Memory B cell (primary cell): ENCODE results near the gene DNAJC5G.

Experiments used
- ATAC-seq: fragments of 150-1000 bp; cut with Tn5 transposase; 2 replicates; pipeline ENCODE4 v1.10.0; 2021; ENCODE audit warnings: low read depth, mild to moderate bottlenecking, moderate library complexity
- DNase-seq, 2 donors: peaks; one replicate each; pipeline ENCODE4 v3.0.0; 2022; ENCODE audit warnings: low spot score in 2 of 2
- H3K27ac Mint-ChIP-seq: one replicate; pipeline ENCODE4 v1.8.0; 2022; ENCODE audit warnings: mild to moderate bottlenecking, moderate library complexity, mixed read lengths
- H3K27me3 Mint-ChIP-seq: one replicate; pipeline ENCODE4 v1.8.0; 2022; ENCODE audit warnings: mixed read lengths
- H3K36me3 Mint-ChIP-seq: one replicate; pipeline ENCODE4 v1.8.0; 2022; ENCODE audit warnings: mild to moderate bottlenecking, mixed read lengths
- H3K4me1 Mint-ChIP-seq: one replicate; pipeline ENCODE4 v1.8.0; 2022; ENCODE audit warnings: mixed read lengths
- H3K4me3 Mint-ChIP-seq: one replicate; pipeline ENCODE4 v1.8.0; 2022; ENCODE audit warnings: mild to moderate bottlenecking, moderate library complexity, mixed read lengths
- H3K9me3 Mint-ChIP-seq: one replicate; pipeline ENCODE4 v1.8.0; 2022; ENCODE audit warnings: mixed read lengths

Gene DNAJC5G

GRCh38 chr2:27304488-27305240 lies 29.4 kb downstream of the DNAJC5G start:
- Mint-ChIP-seq H3K4me3 (no peak overlapping the region), H3K4me1 (peaks cover 8% of the 10 kb centered on the region), H3K27ac (no peak overlapping the region), H3K27me3 (peaks cover 3% of the 10 kb centered on the region), H3K36me3 (peaks cover 4% of the 10 kb centered on the region), H3K9me3 (no peaks in the 10 kb centered on the region)
- ATAC-seq (no peak), DNase-seq (no peak)

GRCh38 chr2:27305516-27305915 lies 30.3 kb downstream of the DNAJC5G start:
- peaks cover 3% of the 10 kb centered on the region for H3K27me3 Mint-ChIP-seq
- no peaks in the 10 kb centered on the region for H3K9me3 Mint-ChIP-seq
- no peak overlapping the region for H3K27ac Mint-ChIP-seq
- H3K36me3 Mint-ChIP-seq = peaks cover 8% of the 10 kb centered on the region
- H3K4me3 Mint-ChIP-seq = no peak overlapping the region
- ATAC-seq (no peak), DNase-seq (no peak)
- H3K4me1 Mint-ChIP-seq = peaks cover 8% of the 10 kb centered on the region

GRCh38 chr2:27306136-27306535 lies 30.9 kb downstream of the DNAJC5G start:
- Mint-ChIP-seq H3K9me3 (no peaks in the 10 kb centered on the region), H3K36me3 (peaks cover 10% of the 10 kb centered on the region), H3K4me1 (peaks cover 8% of the 10 kb centered on the region), H3K27ac (no peak overlapping the region), H3K4me3 (peak overlapping the region; percentile 34), H3K27me3 (peaks cover 1% of the 10 kb centered on the region)
- no peak for DNase-seq
- no peak for ATAC-seq

DNA sequence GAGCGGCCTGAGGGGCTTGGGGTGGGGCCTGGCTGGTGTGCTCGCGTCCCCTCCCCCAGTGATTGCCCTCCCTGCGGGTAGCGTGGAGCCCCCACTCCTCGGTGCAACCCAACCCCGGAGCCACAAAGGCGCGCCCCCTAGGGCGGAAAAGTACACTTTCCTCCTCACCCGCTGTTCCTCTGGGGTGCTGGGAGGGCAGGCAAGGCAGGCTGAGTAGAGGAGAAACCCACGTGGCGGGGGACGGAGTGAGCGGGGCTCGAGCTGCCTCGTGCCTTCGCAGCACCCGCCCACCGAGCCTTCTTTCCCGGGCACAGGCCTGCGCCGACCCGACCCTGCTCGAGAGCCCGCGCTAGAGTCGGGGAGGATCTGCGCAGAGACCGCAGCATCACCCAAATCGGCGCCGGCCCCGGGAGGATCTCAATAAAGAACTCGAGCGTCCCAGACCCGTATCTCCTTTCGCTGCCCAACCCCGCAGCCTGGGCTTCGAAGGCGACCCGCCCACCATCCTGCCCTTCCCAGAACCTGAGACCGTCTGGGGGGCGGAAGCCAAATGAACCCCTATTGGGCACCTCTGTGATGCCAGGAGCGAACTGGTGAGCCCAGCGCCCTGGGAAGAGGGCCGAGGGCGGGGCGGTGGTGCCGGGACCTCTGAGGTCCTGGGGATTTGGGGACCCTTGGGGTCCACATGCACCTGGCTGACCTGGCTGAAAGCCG lies 31.5 kb downstream of the DNAJC5G start:
- DNase-seq (peak in 1 of 2 donors; percentile 27), ATAC-seq (peak; percentile 50)
- H3K36me3 Mint-ChIP-seq = peaks cover 16% of the 10 kb centered on the region
- H3K9me3 Mint-ChIP-seq = no peaks in the 10 kb centered on the region
- H3K27ac Mint-ChIP-seq = no peak overlapping the region
- peak overlapping the region; percentile 59 for H3K4me3 Mint-ChIP-seq
- H3K27me3 Mint-ChIP-seq = peaks cover 4% of the 10 kb centered on the region
- H3K4me1 Mint-ChIP-seq = peaks cover 8% of the 10 kb centered on the region

DNA sequence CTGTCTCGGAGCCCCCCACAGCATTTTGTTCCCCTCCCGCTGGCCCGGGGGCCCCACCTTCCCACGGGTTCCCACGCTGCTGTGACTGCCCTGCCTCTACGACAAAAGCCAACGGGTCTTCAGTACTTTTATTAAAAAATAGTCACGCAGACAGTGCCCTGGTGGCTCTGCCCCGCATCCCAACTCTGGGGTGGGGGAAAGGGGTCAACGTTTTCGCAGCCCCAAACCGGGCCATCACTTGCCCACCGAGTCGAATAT lies 32.0 kb downstream of the DNAJC5G start:
- no peak for DNase-seq
- ATAC-seq = no peak
- peaks cover 8% of the 10 kb centered on the region for H3K4me1 Mint-ChIP-seq
- peak overlapping the region; percentile 35 for H3K4me3 Mint-ChIP-seq
- H3K9me3 Mint-ChIP-seq = no peaks in the 10 kb centered on the region
- no peak overlapping the region for H3K27ac Mint-ChIP-seq
- peaks cover 4% of the 10 kb centered on the region for H3K27me3 Mint-ChIP-seq
- peaks cover 17% of the 10 kb centered on the region for H3K36me3 Mint-ChIP-seq

GRCh38 chr2:27307545-27308358 lies 32.5 kb downstream of the DNAJC5G start:
- H3K27ac Mint-ChIP-seq = no peak overlapping the region
- H3K4me3 Mint-ChIP-seq = no peak overlapping the region
- peaks cover 6% of the 10 kb centered on the region for H3K4me1 Mint-ChIP-seq
- ATAC-seq (no peak), DNase-seq (no peak)
- H3K27me3 Mint-ChIP-seq = peaks cover 4% of the 10 kb centered on the region
- peaks cover 22% of the 10 kb centered on the region for H3K36me3 Mint-ChIP-seq
- no peaks in the 10 kb centered on the region for H3K9me3 Mint-ChIP-seq

GRCh38 chr2:27308359-27308881 lies 33.2 kb downstream of the DNAJC5G start, which contains the start of gene UCN:
Gene UCN (minus strand): TSS chr2:27308445. CDS start chr2:27307895, 550 bp downstream.
- peak within 1 kb of the TSS; percentile 35 for H3K4me3 Mint-ChIP-seq
- ATAC-seq = no peak

GRCh38 chr2:27309651-27310050 lies 34.4 kb downstream of the DNAJC5G start:
- H3K4me3 Mint-ChIP-seq = no peak overlapping the region

More at GRCh38 chr2:27308359-27308881, 33.2 kb downstream of the DNAJC5G start, which contains the start of gene UCN:
- no peaks in the 10 kb centered on the region for H3K9me3 Mint-ChIP-seq
- peaks cover 22% of the 10 kb centered on the region for H3K36me3 Mint-ChIP-seq
- H3K4me1 Mint-ChIP-seq = peaks cover 3% of the 10 kb centered on the region
- peaks cover 4% of the 10 kb centered on the region for H3K27me3 Mint-ChIP-seq
- H3K27ac Mint-ChIP-seq = no peak within 1 kb of the TSS
- DNase-seq = no peak

GRCh38 chr2:27312152-27312551 lies 36.9 kb downstream of the DNAJC5G start:
- H3K9me3 Mint-ChIP-seq = no peaks in the 10 kb centered on the region

More at GRCh38 chr2:27309651-27310050, 34.4 kb downstream of the DNAJC5G start:
- H3K9me3 Mint-ChIP-seq = no peaks in the 10 kb centered on the region
- peaks cover 4% of the 10 kb centered on the region for H3K27me3 Mint-ChIP-seq
- peaks cover 22% of the 10 kb centered on the region for H3K36me3 Mint-ChIP-seq
- peaks cover 3% of the 10 kb centered on the region for H3K4me1 Mint-ChIP-seq
- no peak for ATAC-seq
- H3K27ac Mint-ChIP-seq = no peak overlapping the region
- DNase-seq = no peak

DNA sequence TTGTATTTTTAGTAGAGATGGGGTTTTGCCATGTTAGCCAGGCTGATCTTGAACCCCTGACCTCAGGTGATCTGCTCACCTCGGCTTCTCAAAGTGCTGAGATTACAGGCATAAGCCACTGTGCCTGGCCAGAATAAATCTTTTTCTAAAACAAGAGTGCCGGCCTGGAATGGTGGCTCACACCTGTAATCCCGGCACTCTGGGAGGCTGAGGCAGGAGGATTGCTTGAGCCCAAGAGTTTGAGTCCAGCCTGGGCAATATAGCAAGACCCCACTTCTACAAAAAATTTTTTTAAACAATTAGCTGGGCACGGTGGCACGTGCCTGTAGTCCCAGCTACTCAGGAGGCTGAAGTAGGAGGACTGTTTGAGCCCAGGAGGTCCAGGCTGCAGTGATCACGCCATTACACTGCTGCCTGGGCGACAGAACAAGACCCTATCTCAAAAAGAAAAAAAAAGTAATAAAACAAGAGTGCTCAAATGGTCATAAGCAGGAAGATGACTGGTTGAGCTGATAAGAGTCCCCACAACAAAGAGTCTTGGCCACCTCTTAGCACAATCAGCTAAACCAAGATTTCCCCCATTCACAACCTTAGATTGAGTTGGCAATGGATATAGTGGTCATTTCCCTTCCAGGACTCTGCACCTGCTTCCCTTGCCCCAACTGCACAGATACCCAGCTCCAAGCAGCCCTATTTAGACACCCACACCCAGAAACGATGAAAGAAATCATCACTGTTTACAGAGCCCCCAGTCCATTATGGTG lies 38.8 kb downstream of the DNAJC5G start:
- ATAC-seq = no peak
- Mint-ChIP-seq H3K4me3 (no peak overlapping the region), H3K36me3 (peaks cover 27% of the 10 kb centered on the region), H3K27ac (peak overlapping the region; percentile 31), H3K4me1 (no peaks in the 10 kb centered on the region), H3K27me3 (peaks cover 2% of the 10 kb centered on the region), H3K9me3 (no peaks in the 10 kb centered on the region)
- no peak for DNase-seq

More at GRCh38 chr2:27312152-27312551, 36.9 kb downstream of the DNAJC5G start:
- DNase-seq (no peak), ATAC-seq (no peak)
- Mint-ChIP-seq H3K27me3 (peaks cover 2% of the 10 kb centered on the region), H3K4me1 (no peaks in the 10 kb centered on the region), H3K4me3 (no peak overlapping the region), H3K36me3 (peaks cover 26% of the 10 kb centered on the region), H3K27ac (no peak overlapping the region)

DNA sequence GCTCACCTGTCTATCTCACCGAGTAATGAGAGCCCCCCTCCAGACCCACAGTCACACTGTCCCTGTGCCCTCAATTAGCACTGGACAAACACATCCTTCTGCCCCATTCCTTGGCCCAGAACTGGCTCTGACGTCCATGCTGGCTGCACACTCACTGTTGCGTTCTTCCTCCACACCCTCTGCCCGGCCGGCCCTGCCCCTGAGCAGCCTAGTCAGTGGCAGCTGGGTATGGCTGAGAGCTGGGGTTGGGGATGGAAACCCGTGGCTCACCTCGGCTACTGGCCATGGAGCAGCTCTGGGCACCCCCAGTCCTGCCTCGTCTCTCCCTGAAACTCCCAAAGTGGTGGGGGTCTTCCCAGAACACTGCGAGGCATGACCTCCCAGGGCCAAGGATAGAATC lies 39.5 kb downstream of the DNAJC5G start:
- Mint-ChIP-seq H3K27me3 (peaks cover 2% of the 10 kb centered on the region), H3K36me3 (peaks cover 22% of the 10 kb centered on the region), H3K4me3 (no peak overlapping the region), H3K4me1 (no peaks in the 10 kb centered on the region), H3K27ac (peak overlapping the region; percentile 31), H3K9me3 (no peaks in the 10 kb centered on the region)
- no peak for ATAC-seq
- DNase-seq = no peak

DNA sequence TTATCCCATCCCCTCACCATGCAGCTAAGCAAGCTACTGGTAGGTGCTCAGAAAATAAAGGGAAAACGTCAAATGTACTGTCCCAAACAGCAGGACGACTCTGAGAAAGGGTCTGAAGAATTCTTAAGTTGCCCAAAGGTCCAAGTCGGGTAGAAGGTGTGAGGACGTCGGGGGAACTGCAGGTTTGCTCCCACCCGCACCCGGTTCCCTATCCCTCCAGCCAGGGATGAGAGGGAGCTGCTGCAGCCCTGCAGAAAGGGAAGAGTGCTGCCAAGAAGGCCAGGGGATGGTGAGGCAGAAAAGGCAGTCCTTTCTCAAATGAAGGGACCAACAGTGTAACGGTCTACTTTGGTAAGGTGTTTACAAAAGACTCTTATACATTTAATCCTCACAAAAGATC lies 39.9 kb downstream of the DNAJC5G start:
- Mint-ChIP-seq H3K27ac (no peak overlapping the region), H3K9me3 (no peaks in the 10 kb centered on the region), H3K4me1 (no peaks in the 10 kb centered on the region), H3K4me3 (no peak overlapping the region), H3K27me3 (peaks cover 2% of the 10 kb centered on the region), H3K36me3 (peaks cover 20% of the 10 kb centered on the region)
- DNase-seq = no peak
- no peak for ATAC-seq

- Mint-ChIP-seq H3K9me3 (no peaks in the 10 kb centered on the region), H3K27ac (no peak overlapping the region), H3K36me3 (peaks cover 15% of the 10 kb centered on the region), H3K27me3 (no peaks in the 10 kb centered on the region), H3K4me1 (peaks cover 4% of the 10 kb centered on the region), H3K4me3 (no peak overlapping the region)
- ATAC-seq (no peak), DNase-seq (no peak)
Measured at GRCh38 chr2:27316655-27317412, 41.6 kb downstream of the DNAJC5G start.
